Lower leg skin (tissue), 4 donors: Measurements from ENCODE around the gene NKIRAS1. TPM values are rescaled to one million over a fixed set of nuclear protein-coding genes. Genes with fewer than 3 reads are reported as not detected.

Experiments
- DNase-seq, 2 donors: peaks; one replicate each; pipeline ENCODE4 v3.0.0-alpha.2; 2019; ENCODE audit warnings: low spot score in 2 of 2
- H3K4me3 ChIP-seq: fragments of 200-600 bp; sonication (generic); 2 replicates; pipeline ENCODE4 v1.5.1; 2017; ENCODE audit warnings: mild to moderate bottlenecking, low read depth; ENCODE audit not compliant: poor library complexity, severe bottlenecking
- CTCF ChIP-seq, 3 donors: fragments of 450-650 bp; IDR thresholded peaks; one replicate each; pipeline ENCODE4 v1.5.1; 2016; ENCODE audit warnings: antibody characterized with exemption in 3 of 3, mild to moderate bottlenecking in 3 of 3, moderate library complexity in 2 of 3
- POLR2A ChIP-seq, 2 donors: fragments of 450-650 bp; IDR thresholded peaks; one replicate each; pipeline ENCODE4 v1.6.1; 2016 to 2017; ENCODE audit warnings: antibody characterized with exemption in 2 of 2, mild to moderate bottlenecking in 1 of 2, moderate library complexity in 1 of 2
- WGBS, 2 donors: methylation state at CpG; one replicate each; pipeline ENCODE4 v1.1.5; 2018; 5-methylcytosine and 5-hydroxymethylcytosine counted together
- intact Hi-C: fragments of 100-400 bp; cut with DNase I; formaldehyde crosslinking; loops from one replicate; pipeline ENCODE4 v1.15.0; 2023; ENCODE audit warnings: low total_unique reads
- total RNA-seq, 4 donors: library from RNA; depleted of rRNA; stranded (reverse); fragments of >200 nt; gene quantifications; one replicate each; pipeline ENCODE4 v1.1.0, GENCODE V29; 2016

Gene NKIRAS1
- total RNA-seq, 4 donors from 2014 or later: 6.6 to 10.5 (median 9.0) TPM

DNA sequence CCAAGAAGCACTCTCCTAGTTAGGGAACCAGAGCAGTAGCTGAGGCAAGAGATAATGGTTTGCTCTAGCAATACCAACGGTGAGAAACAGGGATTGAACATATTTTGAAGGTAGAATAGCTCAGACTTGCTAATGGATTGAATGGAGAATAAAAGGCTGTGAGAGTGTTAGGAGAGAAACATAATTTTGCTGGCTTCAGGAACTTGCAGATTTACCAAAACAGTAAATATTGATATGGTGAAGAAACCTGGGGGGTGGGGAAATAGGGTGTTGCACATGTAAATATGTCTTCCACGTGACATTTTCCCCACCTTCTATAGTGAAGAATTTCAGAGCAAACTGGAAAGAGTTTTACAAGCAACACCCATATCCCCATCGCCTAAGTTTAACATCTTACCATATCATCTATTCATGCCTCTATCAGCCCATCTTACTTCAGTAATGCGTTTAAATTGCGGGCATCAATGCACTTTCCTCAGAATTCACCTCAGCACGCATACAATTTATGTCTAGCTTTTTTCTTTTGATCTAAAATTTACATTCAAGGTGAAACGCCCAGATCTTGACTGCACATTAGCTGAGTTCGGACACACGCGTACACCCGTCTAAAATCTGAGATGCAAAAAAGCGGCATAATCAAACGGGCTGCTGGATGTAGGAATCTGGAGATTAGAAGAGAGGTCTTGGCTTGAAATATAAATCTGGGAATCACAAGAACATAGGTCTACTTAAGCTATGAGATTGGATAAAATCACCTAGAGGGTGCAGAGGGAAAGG, 27.4 kb upstream of the NKIRAS1 start:
- WGBS, 2 donors: 7 to 8% methylated on average over 13 of the region's 13 CpGs
- no peak for DNase-seq
- intact Hi-C loops: no loop called here
- TF ChIP-seq CTCF (IDR thresholded peaks at IDR 0.05) (no peak), POLR2A (IDR thresholded peaks at IDR 0.05) (no peak)
- peak overlapping the region; percentile 63 for H3K4me3 ChIP-seq

DNA sequence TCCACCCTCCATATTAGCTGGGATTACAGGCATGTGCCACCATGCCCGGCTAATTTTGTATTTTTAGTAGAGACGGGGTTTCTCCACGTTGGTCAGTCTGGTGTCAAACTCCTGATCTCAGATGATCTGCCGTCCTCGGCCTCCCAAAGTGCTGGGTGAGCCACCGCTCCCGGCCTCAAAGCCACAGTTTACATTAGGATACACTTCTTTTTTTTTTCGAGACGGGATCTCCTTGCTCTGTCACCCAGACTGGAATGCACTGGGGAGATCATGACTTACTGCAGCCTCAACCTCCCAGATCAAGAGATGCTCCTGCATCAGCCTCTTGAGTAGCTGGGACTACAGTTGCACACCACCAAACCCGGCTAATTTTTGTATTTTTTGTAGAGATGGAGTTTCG, 25.8 kb upstream of the NKIRAS1 start:
- no peak overlapping the region for H3K4me3 ChIP-seq
- TF ChIP-seq CTCF (IDR thresholded peaks at IDR 0.05) (no peak), POLR2A (IDR thresholded peaks at IDR 0.05) (no peak)
- intact Hi-C loops: no loop called here
- no peak for DNase-seq
- WGBS, 2 donors: 90 to 91% methylated on average over 11 of the region's 11 CpGs

DNA sequence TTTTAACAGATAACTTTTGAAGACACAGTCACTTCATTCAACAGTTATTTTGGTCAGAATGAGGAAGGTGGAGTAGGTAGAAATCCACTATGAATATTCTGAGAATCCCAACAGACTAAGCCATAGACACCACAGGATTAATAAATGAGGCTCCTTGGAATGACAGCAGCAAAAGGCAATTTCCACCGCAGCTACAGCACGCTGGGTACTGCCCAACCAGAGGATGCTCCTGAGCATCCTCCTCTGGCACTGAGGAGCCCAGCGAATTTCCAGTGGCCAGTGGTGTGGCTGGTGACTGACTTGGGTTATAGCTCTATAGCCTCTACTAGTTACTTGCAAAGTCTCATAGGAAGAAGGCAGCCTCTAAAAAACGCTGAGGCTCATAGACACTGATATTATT, 24.6 kb upstream of the NKIRAS1 start:
- TF ChIP-seq POLR2A (IDR thresholded peaks at IDR 0.05) (no peak), CTCF (IDR thresholded peaks at IDR 0.05) (no peak)
- intact Hi-C loops: no loop called here
- whole genome bisulfite sequencing, 2 donors: 85 to 89% methylated on average over 4 of the region's 4 CpGs
- DNase-seq: no peak
- H3K4me3 ChIP-seq: no peak overlapping the region

- intact Hi-C loops: no loop called here
- 74 to 89% methylated on average over 5 of the region's 5 CpGs for WGBS, 2 donors
- TF ChIP-seq POLR2A (IDR thresholded peaks at IDR 0.05) (no peak), CTCF (IDR thresholded peaks at IDR 0.05) (no peak)
- no peak for DNase-seq
- no peak overlapping the region for H3K4me3 ChIP-seq
Observed at GRCh38 chr3:23940775-23941174, 24.0 kb upstream of the NKIRAS1 start.

DNA sequence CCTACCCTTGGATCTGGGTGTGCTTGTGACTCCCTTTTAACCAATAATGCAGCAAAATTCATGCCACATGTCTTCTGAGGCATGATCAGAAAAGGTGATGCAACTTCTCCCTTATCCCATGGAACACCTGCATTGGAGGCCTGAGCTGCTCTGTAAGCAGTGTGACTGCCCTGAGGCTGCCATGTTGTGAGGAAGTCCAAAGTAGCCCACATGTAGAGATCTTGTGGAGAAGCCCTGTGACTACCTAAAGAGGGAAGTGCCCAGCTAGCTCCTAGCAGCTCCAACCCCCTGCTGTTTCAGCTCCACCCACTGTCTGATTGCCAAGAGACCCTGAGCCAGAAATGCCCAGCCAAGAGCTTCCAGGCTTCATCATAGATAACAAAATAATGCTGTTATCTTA, 21.9 kb upstream of the NKIRAS1 start:
- H3K4me3 ChIP-seq: no peak overlapping the region
- no peak for TF ChIP-seq POLR2A (IDR thresholded peaks at IDR 0.05)
- TF ChIP-seq CTCF (IDR thresholded peaks at IDR 0.05): no peak
- intact Hi-C loops: no loop called here
- DNase-seq: no peak

DNA sequence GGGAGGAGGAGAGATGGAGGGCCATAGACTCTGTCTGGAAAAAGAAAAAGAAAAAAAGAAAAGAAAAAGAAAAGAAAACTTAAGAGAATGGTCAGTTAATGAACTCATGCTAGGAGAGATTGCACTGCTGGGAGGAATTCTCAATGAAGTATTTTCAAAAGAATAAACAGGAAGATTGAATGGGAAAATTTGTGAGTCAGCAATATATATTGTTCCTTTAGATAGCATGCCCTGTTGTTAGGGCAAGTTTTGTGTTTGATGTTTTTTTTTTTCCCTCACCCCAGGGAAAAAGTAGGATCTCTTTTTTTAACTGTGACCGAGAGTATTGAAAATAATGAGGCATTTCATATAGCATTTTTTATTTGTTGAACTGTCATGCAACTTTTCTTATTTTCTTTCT, 20.5 kb upstream of the NKIRAS1 start:
- TF ChIP-seq POLR2A (IDR thresholded peaks at IDR 0.05): no peak
- no peak for TF ChIP-seq CTCF (IDR thresholded peaks at IDR 0.05)
- no peak for DNase-seq
- WGBS, 2 donors: 78 to 88% methylated on average over 1 of the region's 1 CpG
- no peak overlapping the region for H3K4me3 ChIP-seq
- intact Hi-C loops: no loop called here
